AG09309 (cell line): Measurements from ENCODE around the gene SCYGR7.

ENCODE experiments used
- DNase-seq: peaks from one replicate; pipeline ENCODE4 v3.0.0-alpha.2; 2010; ENCODE audit warnings: low read depth
- H3K4me3 ChIP-seq: 2 replicates; pipeline ENCODE4 v1.5.1; 2011; ENCODE audit warnings: mild to moderate bottlenecking, low read depth, low read length, moderate library complexity; ENCODE audit not compliant: control insufficient read depth
- CTCF ChIP-seq: IDR thresholded peaks from 2 replicates; pipeline ENCODE4 v1.5.1; 2011; ENCODE audit warnings: mild to moderate bottlenecking, low read depth, low read length, inconsistent platforms; ENCODE audit not compliant: insufficient read depth, control insufficient read depth; ENCODE audit errors: missing control alignments

SCYGR7 gene

GRCh38 chr2:227728035-227728434 lies at the start of gene SCYGR7:
Gene SCYGR7, plus strand, starts transcription at chr2:227728335. Its CDS starts 0 bp downstream, at chr2:227728335.
- TF ChIP-seq CTCF: no peak
- H3K4me3 ChIP-seq: no peak within 1 kb of the TSS
- DNase-seq: no peak

GRCh38 chr2:227684258-227684657 lies 43.9 kb upstream of the SCYGR7 start:
- no peak for DNase-seq
- no peak overlapping the region for H3K4me3 ChIP-seq
- TF ChIP-seq CTCF: no peak

GRCh38 chr2:227687189-227687588 lies 40.9 kb upstream of the SCYGR7 start:
- no peak for TF ChIP-seq CTCF
- H3K4me3 ChIP-seq: no peak overlapping the region
- no peak for DNase-seq

GRCh38 chr2:227696990-227697679 lies 31.0 kb upstream of the SCYGR7 start:
- H3K4me3 ChIP-seq: no peak overlapping the region
- DNase-seq: no peak
- TF ChIP-seq CTCF: no peak

GRCh38 chr2:227701556-227701955 lies 26.6 kb upstream of the SCYGR7 start:
- no peak overlapping the region for H3K4me3 ChIP-seq
- no peak for TF ChIP-seq CTCF
- DNase-seq: no peak

GRCh38 chr2:227703280-227703732 lies 24.8 kb upstream of the SCYGR7 start:
- no peak overlapping the region for H3K4me3 ChIP-seq
- no peak for DNase-seq
- TF ChIP-seq CTCF: no peak
